RWPE1 (cell line): ENCODE results near the gene ZNF777.

Experiments
- CTCF ChIA-PET: fragments of 350-600 bp; sonication (Branson Sonifier 250); formaldehyde crosslinking; extraction: SDS; loops from one replicate; lab custom pipeline; 2021; lab: Yijun Ruan, JAX
- POLR2A ChIA-PET: fragments of 400-600 bp; formaldehyde crosslinking; extraction: SDS; loops from one replicate; lab custom pipeline; 2020; ENCODE audit warnings: antibody characterized with exemption; ENCODE audit not compliant: low non-redundant PET; lab: Yijun Ruan, JAX
- DNase-seq: peaks from one replicate; pipeline ENCODE4 v3.0.0; 2012; ENCODE audit warnings: low spot score
- H3K27ac ChIP-seq: fragments of 450-650 bp; 2 replicates; pipeline ENCODE4 v1.5.1; 2017
- CTCF ChIP-seq: fragments of 450-650 bp; conservative IDR thresholded peaks from 2 replicates; pipeline ENCODE4 v1.5.1; 2017; ENCODE audit warnings: low read depth, mild to moderate bottlenecking

ZNF777 gene

GRCh38 chr7:149477494-149478443, 16.9 kb upstream of the ZNF777 start:
- no peak for DNase-seq
- ChIA-PET CTCF (no interaction called here), POLR2A (no interaction called here)
- H3K27ac ChIP-seq: no peak overlapping the region
- no peak for TF ChIP-seq CTCF

DNA sequence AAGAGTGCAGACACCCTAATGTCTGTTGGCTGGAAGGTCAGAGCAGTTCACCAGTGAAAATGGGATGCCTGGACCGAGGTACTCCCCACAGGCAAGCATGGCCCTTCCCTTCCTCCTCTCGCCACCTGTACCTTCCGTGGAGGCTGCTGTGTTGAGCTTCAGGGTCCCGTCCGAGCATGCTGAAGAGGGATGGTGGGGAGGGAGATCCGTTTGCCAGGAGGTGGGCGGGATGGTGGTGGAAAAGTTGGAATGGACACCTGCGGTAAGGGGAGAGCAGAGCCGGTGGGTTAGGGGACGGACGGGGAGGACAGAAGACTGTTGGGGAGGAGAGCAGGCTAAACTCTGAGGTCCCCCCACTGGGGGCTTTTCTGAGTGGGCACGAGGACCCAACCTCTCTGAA, 15.9 kb upstream of the ZNF777 start:
- TF ChIP-seq CTCF: no peak
- CTCF ChIA-PET: no interaction called here
- no peak overlapping the region for H3K27ac ChIP-seq
- POLR2A ChIA-PET: no interaction called here
- DNase-seq: no peak

- DNase-seq: no peak
- TF ChIP-seq CTCF: no peak
- CTCF ChIA-PET: interaction anchor here (0.7 kb wide), 1 partner anchor 24 kb away, joined by 3 read pairs; no protein-coding TSS in a partner anchor
- POLR2A ChIA-PET: no interaction called here
- no peak overlapping the region; the same call in 1 of the 2 replicates for H3K27ac ChIP-seq
Observed at GRCh38 chr7:149475121-149476045, 14.5 kb upstream of the ZNF777 start.

- TF ChIP-seq CTCF: no peak
- ChIA-PET CTCF (no interaction called here), POLR2A (no interaction called here)
- no peak for DNase-seq
- H3K27ac ChIP-seq: no peak overlapping the region
Observed at GRCh38 chr7:149474309-149475120, 13.7 kb upstream of the ZNF777 start.

DNA sequence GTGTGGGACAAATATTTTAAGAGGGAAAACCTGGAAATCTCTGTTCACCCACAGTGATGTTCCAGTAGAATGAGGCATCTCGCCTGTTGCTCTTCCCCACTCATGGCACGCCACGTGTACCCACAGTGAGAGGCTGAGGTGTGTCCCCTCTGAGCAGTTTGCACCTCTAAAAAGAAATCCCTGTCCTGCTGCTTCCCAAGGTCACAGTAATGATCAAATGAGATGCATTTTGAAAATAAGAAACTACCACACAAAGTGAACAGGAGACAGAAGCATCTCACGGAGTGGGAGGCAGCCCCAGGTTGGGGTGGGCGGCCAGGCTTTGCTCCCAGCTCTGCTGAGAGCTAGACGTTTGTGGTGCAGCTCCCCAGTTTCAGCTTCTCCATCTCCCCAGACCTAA, 12.4 kb upstream of the ZNF777 start:
- H3K27ac ChIP-seq: no peak overlapping the region
- POLR2A ChIA-PET: no interaction called here
- CTCF ChIA-PET: no interaction called here
- no peak for TF ChIP-seq CTCF
- DNase-seq: no peak
